22Rv1 (cell line): ENCODE data around the gene MAP1LC3A.

Experiments
- ZFX ChIP-seq: fragments of 450-650 bp; IDR thresholded peaks from 2 replicates; pipeline ENCODE4 v1.6.1; 2017; ENCODE audit warnings: antibody characterized with exemption, borderline replicate concordance
- TF ChIP-seq, protein P1 (sequence below): fragments of 450-650 bp; IDR thresholded peaks from 2 replicates; pipeline ENCODE4 v1.5.1; 2017; ENCODE audit warnings: mild to moderate bottlenecking

- TF ChIP-seq, protein P1, sequence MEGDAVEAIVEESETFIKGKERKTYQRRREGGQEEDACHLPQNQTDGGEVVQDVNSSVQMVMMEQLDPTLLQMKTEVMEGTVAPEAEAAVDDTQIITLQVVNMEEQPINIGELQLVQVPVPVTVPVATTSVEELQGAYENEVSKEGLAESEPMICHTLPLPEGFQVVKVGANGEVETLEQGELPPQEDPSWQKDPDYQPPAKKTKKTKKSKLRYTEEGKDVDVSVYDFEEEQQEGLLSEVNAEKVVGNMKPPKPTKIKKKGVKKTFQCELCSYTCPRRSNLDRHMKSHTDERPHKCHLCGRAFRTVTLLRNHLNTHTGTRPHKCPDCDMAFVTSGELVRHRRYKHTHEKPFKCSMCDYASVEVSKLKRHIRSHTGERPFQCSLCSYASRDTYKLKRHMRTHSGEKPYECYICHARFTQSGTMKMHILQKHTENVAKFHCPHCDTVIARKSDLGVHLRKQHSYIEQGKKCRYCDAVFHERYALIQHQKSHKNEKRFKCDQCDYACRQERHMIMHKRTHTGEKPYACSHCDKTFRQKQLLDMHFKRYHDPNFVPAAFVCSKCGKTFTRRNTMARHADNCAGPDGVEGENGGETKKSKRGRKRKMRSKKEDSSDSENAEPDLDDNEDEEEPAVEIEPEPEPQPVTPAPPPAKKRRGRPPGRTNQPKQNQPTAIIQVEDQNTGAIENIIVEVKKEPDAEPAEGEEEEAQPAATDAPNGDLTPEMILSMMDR, result no peak
- TF ChIP-seq ZFX, result no peak
Observed at GRCh38 chr20:34540596-34541263, 17.8 kb upstream of the MAP1LC3A start.
